HG02885 (cell line): ENCODE data around the gene COG7.
"Not testable (repeated sequence)": the region's sequence is repeated elsewhere in the genome, so short reads cannot be mapped to it uniquely, and the experiment has no call there.

Source experiments
- ATAC-seq: cut with Tn5 transposase; IDR thresholded peaks from one replicate; pipeline ENCODE4 v1.9.1; 2021; ENCODE audit warnings: mild to moderate bottlenecking; ENCODE audit not compliant: unreplicated experiment, poor library complexity

COG7 gene

GRCh38 chr16:23416816-23417215 lies 36.2 kb downstream of the COG7 start:
- no peak for ATAC-seq

GRCh38 chr16:23414731-23415130 lies 38.3 kb downstream of the COG7 start:
- no peak for ATAC-seq

GRCh38 chr16:23410176-23410575 lies 42.8 kb downstream of the COG7 start:
- no peak for ATAC-seq

GRCh38 chr16:23409522-23409921 lies 43.5 kb downstream of the COG7 start:
- ATAC-seq, result no peak

- ATAC-seq, result no peak
Measured at GRCh38 chr16:23408823-23409298, 44.1 kb downstream of the COG7 start.

DNA sequence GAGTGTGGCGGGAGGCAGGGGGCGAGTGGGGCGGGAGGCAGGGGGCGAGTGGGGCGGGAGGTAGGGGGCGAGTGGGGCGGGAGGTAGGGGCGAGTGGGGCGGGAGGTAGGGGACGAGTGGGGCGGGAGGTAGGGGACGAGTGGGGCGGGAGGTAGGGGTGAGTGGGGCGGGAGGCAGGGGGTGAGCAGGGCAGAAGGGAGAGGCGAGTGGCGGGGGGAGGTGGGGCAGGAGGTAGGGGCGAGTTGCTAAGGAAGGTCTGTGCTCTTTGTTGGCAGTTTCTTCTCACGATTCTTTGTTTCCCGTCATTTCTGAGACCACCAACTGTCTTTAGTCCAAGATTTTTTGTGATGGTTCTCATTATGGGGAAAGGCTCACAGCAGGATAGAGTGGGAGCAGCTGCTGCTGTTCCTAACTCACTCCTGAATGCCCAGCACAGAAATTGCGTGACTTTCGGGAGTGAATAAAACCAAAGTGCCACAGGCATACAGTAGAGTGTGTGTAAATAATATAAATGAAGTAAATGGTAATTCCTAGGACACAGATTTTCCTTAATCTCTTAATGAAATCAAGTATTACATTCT lies 44.7 kb downstream of the COG7 start:
- ATAC-seq, result no peak

DNA sequence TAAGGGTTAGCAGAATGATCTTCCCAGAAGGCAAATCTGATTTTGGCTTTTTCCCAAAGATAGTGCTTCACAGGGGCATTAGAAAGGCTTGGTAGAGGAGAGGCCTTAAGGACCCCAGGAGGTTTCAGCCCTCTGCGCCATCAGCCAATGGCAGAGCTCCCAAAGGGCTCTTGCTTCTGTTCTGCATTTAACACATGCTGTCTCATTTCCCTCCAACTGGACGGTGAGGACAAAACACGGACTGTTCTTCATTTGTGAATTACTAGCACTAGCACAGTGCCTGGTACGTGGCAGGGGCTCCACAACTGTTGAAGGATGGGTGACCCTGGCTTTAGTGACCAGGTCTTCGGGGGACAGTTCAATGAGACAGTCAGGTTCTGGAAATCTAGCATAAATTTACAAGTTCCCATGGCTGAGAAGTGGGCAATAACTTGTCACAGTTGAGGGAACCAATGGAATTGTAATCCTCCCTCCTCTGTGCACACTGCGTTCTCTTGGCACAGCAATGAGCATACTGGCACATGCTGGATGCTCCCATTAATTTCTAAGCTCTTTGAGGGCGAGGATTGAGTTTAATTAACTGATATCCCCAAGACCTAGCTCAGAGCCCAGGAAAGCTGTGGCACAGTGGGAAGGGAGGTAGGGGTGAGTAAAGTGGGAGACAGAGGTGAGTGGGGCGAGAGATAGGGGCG lies 45.4 kb downstream of the COG7 start:
- no peak for ATAC-seq

GRCh38 chr16:23406546-23407240 lies 46.3 kb downstream of the COG7 start:
- no peak for ATAC-seq

- no peak for ATAC-seq
Measured at GRCh38 chr16:23406024-23406423, 47.0 kb downstream of the COG7 start.

- ATAC-seq, result no peak
Measured at GRCh38 chr16:23403547-23403946, 49.4 kb downstream of the COG7 start.

- ATAC-seq, result no peak
Measured at GRCh38 chr16:23402100-23402499, 50.9 kb downstream of the COG7 start.

- no peak for ATAC-seq
Measured at GRCh38 chr16:23401139-23401538, 51.9 kb downstream of the COG7 start.

DNA sequence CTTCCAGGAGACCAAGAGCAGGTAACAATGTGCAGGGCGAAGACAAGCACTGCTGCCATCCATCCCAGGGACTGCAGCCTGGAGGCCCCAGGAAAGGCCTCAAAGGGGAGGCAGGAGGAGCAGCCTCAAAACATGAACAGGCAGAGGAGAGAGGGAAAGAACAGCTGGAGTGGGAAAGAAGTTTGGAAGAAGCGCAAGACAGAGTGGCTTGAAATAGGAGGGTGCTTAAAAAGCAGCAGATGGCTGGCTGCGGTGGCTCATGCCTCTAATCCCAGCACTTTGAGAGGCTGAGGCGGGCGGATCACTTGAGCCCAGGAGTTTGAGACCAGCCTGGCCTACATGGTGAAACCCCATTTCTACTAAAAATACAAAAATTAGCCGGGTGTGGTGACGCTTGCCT lies 52.5 kb downstream of the COG7 start:
- ATAC-seq, result not testable (repeated sequence)

DNA sequence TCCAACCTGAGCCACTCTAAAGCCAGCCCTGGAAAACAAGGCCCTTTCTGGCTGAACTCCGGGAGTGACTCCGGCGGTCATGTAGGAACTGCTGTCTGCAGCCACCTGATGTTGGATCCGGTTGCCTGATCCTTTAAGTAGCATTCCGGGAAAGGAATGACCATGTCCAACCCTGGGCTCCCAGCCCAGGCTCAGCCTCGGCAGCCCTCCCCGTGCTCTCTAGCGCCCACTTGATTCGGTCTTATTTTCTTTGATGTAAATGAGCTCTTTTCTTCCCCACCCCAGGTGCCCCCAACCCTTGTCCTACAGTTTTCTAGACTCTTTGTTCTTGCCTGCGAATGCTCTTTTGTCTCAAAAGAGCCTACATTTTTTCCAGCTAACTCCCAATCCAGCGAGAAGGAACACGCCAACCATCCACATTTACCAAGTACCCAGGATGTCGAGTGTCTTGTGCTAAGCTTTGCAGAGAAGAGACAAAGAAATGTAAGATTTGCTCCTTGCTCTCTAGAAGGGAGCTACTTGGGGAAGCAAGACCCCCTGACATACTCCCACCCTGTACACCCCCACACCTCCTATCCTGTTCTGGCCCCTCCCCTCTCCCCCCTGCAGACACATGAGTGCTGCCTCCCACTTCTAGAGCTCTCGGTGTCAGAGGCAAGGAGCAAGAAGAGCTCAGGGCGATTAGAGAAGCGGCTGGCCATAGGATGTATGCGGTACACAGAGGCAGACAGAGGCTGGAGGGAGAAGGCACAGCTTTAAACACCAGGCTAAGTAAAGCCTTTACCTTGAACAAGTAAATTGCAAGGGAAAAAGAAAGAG lies 53.8 kb downstream of the COG7 start:
- ATAC-seq, result no peak

DNA sequence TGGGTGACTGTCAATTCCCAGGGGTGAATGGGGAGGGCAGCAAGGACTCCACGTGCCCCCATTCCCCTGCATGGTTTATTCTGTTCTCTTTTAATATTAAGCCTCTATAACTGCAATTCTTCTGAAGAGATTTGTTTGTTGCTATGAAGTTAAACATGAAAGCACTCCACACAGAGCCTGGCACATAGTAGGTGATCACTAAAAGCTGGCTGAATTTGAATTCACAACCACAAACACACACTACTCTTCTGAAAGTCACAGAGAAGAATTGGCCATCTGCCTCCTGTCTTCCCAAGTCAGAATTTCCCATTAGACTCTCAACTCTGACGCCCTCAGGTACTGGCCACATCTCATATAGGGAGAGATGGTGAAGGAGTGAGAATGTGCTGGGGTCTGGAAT lies 55.5 kb downstream of the COG7 start:
- ATAC-seq, result no peak

- no peak for ATAC-seq
Measured at GRCh38 chr16:23395732-23396131, 57.3 kb downstream of the COG7 start.

DNA sequence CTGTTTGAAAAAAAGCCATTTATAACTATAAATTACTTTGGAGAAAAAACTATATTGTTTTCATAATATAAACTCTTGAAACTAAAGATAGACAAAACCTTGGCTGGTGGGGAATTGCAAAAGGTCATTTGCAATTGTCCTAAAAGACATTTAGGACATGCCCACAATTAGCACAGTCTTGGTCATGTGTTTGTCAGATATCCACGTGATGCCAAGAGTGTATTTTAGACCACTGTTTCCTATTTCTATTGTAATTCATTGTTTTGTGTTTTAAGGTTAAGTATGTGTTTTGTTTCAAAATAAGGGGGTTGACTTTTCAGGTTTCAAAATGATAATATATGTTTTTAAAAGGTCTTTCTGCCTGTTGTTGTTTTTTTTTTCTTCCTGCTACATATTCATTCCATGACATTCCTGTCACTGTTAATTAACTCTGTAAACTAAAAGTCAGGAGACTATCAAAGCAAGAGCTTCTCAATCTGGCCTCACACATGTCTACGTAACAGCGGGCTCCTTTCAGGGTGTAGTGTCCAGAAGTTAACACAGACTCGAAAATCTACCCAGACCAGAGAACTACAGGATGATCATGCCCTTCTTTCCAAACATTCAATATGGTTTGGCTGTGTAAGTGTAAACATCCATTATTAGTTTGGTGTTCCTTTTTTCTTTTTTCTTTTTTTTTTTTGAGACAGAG lies 58.7 kb downstream of the COG7 start:
- no peak for ATAC-seq

- no peak for ATAC-seq
Measured at GRCh38 chr16:23392223-23392600, 60.8 kb downstream of the COG7 start.

DNA sequence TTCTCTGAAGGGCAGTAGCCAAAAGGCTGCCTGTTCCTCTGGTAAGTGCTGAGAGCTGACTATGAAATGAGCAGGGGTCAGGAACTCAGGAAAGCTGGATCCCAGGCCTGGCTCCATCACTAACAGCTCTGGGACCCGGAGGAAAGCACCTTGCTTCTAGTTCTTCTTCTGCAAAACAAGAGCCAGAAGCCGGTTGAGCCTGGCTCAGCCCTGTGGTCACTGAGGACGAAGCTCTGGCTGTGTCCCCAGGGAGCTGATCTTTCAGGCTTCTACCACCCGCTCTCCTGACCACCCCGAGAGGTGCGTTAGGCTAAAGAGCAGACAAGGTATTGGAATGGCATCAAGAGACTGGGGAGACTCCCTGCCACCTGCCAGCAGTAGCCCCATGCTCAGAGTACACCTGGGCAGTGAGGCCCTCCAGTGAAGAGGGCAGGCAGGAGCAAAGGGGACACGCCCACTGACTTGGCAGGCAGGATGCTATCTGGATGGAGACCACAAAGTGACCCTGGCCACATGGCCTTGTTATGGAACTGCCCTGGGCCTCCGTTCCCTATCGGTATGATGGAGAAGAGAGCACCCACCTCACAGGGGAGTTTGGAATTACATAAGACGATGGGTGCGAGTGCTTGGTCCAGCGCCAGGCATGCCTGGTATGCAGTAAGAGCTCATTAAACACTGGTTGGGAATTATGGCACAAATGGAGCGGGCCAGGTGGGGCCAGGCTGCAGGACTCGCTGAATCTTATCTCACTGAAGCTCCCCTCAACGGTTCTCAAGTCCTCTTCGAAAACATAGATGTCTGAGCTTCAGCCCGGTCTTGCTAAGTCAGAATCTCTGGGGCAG lies 61.4 kb downstream of the COG7 start:
- ATAC-seq, result no peak
